DND-41 (cell line): ENCODE results near the gene NFASC.

Source experiments
- EZH2 ChIP-seq: IDR thresholded peaks from 3 replicates; pipeline ENCODE4 v1.6.1; 2012; ENCODE audit warnings: borderline replicate concordance, low read depth, mild to moderate bottlenecking, moderate library complexity, low read length, inconsistent platforms; ENCODE audit not compliant: severe bottlenecking
- TF ChIP-seq, protein P1 (sequence below): IDR thresholded peaks from 2 replicates; pipeline ENCODE4 v1.5.1; 2012; ENCODE audit warnings: borderline replicate concordance, low read length, moderate library complexity, mild to moderate bottlenecking; ENCODE audit not compliant: poor library complexity, severe bottlenecking; ENCODE audit errors: extremely low read depth

DNA sequence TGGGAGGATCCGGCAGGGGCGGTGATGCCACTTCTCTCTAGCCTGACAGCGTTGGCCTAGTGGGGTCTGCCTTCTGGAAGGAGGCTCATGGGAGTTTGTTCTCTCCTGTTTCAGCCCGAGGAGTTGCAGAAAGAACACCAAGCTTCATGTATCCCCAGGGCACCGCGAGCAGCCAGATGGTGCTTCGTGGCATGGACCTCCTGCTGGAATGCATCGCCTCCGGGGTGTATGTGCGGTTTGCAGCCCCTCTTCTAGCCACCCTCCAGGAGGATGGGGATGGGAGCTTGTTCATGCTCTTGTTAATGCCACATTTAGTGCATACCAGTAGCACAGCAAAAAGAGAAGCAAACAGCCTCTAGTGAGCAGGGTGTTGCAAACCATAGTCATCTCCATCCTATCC is 97.5 kb downstream of the NFASC start:
- TF ChIP-seq, protein P1, sequence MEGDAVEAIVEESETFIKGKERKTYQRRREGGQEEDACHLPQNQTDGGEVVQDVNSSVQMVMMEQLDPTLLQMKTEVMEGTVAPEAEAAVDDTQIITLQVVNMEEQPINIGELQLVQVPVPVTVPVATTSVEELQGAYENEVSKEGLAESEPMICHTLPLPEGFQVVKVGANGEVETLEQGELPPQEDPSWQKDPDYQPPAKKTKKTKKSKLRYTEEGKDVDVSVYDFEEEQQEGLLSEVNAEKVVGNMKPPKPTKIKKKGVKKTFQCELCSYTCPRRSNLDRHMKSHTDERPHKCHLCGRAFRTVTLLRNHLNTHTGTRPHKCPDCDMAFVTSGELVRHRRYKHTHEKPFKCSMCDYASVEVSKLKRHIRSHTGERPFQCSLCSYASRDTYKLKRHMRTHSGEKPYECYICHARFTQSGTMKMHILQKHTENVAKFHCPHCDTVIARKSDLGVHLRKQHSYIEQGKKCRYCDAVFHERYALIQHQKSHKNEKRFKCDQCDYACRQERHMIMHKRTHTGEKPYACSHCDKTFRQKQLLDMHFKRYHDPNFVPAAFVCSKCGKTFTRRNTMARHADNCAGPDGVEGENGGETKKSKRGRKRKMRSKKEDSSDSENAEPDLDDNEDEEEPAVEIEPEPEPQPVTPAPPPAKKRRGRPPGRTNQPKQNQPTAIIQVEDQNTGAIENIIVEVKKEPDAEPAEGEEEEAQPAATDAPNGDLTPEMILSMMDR, result no peak
- no peak for TF ChIP-seq EZH2
